IPS-NIHi11 (cell line): ENCODE results near the gene CLDND1.
"Not testable (repeated sequence)": the region's sequence is repeated elsewhere in the genome, so short reads cannot be mapped to it uniquely, and the experiment has no call there.

ENCODE experiments used
- DNase-seq: peaks from one replicate; pipeline ENCODE4 v3.0.0; 2012; ENCODE audit warnings: mixed read lengths, low spot score

The CLDND1 gene

GRCh38 chr3:98522544-98523281, at the start of gene CLDND1:
Gene CLDND1 (minus strand): TSS chr3:98522902. CDS start chr3:98521424, 1,478 bp downstream.
- peak; percentile 95 for DNase-seq

- no peak for DNase-seq
Observed at GRCh38 chr3:98568402-98568801, 45.7 kb upstream of the CLDND1 start.

- DNase-seq, result no peak
Observed at GRCh38 chr3:98567666-98568270, 45.1 kb upstream of the CLDND1 start.

- DNase-seq, result no peak
Observed at GRCh38 chr3:98565843-98566242, 43.1 kb upstream of the CLDND1 start.

GRCh38 chr3:98565237-98565643, 42.5 kb upstream of the CLDND1 start:
- no peak for DNase-seq

GRCh38 chr3:98564282-98565005, 41.7 kb upstream of the CLDND1 start:
- DNase-seq, result no peak

- no peak for DNase-seq
Observed at GRCh38 chr3:98563661-98564281, 41.1 kb upstream of the CLDND1 start.

GRCh38 chr3:98561727-98562521, 39.2 kb upstream of the CLDND1 start:
- no peak for DNase-seq

GRCh38 chr3:98560911-98561310, 38.2 kb upstream of the CLDND1 start:
- DNase-seq, result no peak

- DNase-seq, result not testable (repeated sequence)
Observed at GRCh38 chr3:98559769-98560168, 37.1 kb upstream of the CLDND1 start.

- no peak for DNase-seq
Observed at GRCh38 chr3:98558100-98558827, 35.6 kb upstream of the CLDND1 start.

- no peak for DNase-seq
Observed at GRCh38 chr3:98557324-98558010, 34.8 kb upstream of the CLDND1 start.

- no peak for DNase-seq
Observed at GRCh38 chr3:98556164-98557130, 33.7 kb upstream of the CLDND1 start.

GRCh38 chr3:98555025-98555379, 32.3 kb upstream of the CLDND1 start:
- DNase-seq, result no peak

- DNase-seq, result no peak
Observed at GRCh38 chr3:98554580-98554979, 31.9 kb upstream of the CLDND1 start.

GRCh38 chr3:98553753-98554152, 31.1 kb upstream of the CLDND1 start:
- no peak for DNase-seq

- DNase-seq, result no peak
Observed at GRCh38 chr3:98553021-98553563, 30.4 kb upstream of the CLDND1 start.

GRCh38 chr3:98552232-98553020, 29.7 kb upstream of the CLDND1 start:
- no peak for DNase-seq
